Fibroblast of gingiva (primary cell): ENCODE measurements around the gene PLCL1.
A peak's percentile ranks its signal among the peaks of the same experiment; 100 is the strongest.

Experiments
- DNase-seq: peaks from one replicate; pipeline ENCODE4 v3.0.0-alpha.2; 2011; ENCODE audit warnings: low read depth

Gene PLCL1

GRCh38 chr2:197888321-197888720 lies 83.9 kb downstream of the PLCL1 start:
- no peak for DNase-seq

DNA sequence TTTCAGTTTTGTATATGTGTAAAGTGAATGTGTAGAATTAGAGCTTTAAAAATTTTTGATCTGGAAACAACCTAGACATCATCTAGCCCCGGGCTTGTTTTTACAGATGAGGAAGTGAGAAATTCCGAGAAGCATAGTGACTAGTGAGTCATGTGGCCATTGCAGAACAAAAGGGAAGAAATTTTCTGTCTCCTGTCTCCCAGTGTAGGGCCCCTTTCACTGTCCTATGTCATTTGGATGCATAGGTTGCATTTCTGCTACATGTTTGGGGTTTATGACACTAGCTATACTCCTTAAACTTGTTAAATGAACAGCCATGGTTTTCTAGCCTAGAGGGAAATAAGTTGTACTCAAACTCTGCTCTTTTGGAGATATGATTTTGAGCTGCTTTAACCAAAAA lies 84.6 kb downstream of the PLCL1 start:
- DNase-seq, result peak; percentile 58

- no peak for DNase-seq
Measured at GRCh38 chr2:197890168-197890567, 85.8 kb downstream of the PLCL1 start.

DNA sequence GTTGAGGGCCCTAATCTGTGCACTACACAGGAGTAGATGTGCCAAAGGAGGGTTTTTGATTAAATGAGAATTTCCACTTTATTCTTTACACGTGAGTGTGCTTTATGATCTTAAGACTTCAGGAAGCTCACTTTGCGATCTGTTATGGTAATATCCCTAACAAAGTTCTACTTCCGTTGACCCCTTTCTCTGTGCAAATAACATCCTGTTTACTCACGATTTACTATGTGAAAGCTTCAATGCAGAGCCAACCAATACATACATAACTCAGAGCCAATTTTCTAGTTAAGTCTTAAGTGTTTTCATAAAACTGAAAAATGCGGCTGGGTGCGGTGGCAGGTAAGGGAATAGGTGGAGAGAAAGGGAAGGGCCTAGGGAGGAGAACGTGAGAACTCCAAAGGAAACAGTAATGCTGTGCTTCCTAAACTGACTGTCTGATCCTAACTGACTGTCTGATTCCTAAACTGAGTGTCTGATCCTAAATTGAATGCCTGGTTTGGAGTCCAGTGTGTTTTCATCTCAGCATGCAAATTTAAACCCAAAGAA lies 87.6 kb downstream of the PLCL1 start:
- no peak for DNase-seq

- no peak for DNase-seq
Measured at GRCh38 chr2:197893403-197894177, 89.2 kb downstream of the PLCL1 start.

DNA sequence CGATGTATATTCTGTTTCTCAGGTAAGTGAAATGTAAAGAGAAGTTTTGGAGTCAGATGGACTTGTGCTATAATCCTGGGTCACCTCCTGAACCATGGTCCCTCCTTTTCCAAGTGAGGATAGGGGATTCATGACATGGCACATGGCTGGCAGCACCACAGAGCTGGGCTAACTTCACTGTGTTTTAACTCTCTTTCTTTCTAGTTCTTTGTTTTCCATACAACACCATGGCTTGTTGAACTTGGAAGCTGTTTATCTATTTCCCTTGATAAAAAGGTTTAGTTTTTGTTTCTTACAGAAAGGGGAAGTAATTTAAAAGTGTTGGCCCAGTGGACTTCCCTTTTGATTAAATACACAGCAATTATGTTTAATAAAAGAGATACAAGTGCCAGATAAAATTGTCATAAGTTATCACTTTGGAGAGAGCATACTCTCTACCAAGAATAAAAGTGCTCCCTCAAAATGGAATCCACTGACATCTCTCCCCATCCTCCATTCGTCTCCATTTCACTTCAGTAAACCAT lies 90.4 kb downstream of the PLCL1 start:
- no peak for DNase-seq

- no peak for DNase-seq
Measured at GRCh38 chr2:197897960-197898678, 93.7 kb downstream of the PLCL1 start.

GRCh38 chr2:197904446-197904845 lies 100.1 kb downstream of the PLCL1 start:
- DNase-seq, result no peak

- DNase-seq, result no peak
Measured at GRCh38 chr2:197908156-197908555, 103.8 kb downstream of the PLCL1 start.

GRCh38 chr2:197908990-197909776 lies 104.8 kb downstream of the PLCL1 start:
- peak; percentile 65 for DNase-seq

GRCh38 chr2:197911667-197912066 lies 107.3 kb downstream of the PLCL1 start:
- no peak for DNase-seq

DNA sequence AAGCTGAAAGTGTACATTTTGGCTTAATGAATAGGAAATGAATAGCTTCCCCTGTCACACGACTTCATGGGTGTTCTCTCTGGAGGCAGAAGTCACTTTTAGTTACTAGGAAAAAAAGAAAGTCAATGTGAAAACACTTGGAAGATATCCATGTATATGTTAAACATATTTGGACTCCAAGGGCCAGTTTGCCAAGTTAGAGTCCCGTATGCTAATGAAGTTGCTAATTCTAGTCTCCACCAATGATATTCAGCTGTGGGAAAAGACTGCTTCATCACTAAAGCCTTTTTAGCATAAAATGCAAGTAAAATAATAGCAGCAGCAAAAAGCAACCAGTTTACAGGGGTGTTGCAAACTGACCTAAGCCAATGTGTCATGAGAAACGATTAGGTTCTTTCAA lies 108.7 kb downstream of the PLCL1 start:
- no peak for DNase-seq

GRCh38 chr2:197914778-197915177 lies 110.4 kb downstream of the PLCL1 start:
- no peak for DNase-seq

- peak; percentile 82 for DNase-seq
Measured at GRCh38 chr2:197915548-197916265, 111.3 kb downstream of the PLCL1 start.

DNA sequence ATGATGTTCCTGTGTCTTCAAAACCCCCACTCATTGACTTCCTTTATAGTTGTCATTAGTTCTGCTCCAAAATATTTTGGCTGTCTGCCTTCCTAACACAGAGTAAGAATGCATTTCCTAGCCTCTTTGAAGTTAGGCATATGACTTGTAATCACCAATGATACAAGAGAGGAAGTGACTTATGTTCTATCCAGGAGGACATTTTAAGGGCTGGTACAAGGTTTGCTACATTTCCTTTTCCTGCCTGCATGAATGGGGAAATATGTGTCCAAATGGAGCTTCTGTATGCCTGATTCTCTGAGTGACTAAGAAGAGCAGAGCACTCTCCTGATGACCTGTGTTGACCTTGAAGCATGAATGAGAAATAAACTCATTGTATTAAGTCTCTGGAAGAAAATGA lies 115.1 kb downstream of the PLCL1 start:
- no peak for DNase-seq

DNA sequence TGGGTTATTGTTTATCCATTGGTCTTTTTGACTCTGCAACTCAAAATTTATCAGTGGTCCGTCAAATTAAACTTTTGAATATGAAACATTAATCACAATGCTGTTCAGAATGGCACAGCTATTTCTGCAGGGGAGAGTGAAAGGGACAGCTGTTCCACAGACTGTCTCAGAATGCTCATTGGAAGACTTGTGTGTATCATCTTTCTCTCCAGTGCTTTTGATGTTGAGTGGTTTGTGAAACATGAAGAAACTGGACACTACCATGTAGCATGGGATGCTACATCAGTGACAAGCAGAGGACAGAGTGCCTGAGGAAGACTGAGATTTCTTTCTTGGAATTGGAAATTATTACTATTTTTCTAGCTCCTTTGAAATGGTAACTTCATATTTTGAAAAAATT lies 115.7 kb downstream of the PLCL1 start:
- no peak for DNase-seq

DNA sequence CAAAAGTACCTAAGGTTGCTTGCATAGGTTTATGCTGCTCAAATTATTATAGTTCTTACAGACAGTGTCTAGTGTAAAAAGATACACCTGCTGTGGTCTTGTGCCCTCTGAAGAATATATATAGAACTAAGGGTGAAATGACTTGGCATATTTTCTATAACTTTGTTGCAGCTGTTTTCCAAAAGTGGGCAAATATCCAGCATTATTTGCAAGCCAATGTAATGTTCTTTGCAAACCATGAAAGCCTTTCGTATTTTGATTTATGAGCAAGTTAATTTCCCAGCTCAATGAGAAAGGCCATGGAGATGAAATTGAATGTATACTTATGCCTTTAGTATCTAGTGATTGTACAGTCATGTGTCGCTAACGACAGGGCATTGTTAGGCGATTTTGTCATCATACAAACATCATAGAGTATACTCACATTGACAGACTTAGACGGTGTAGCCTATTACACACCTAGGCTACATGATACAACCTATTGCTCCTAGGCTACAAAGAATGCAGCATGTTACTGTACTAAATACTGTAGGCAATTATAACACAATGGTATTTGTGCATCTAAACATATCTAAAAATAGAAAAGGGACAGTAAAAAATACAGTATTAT lies 116.3 kb downstream of the PLCL1 start:
- DNase-seq, result no peak

DNA sequence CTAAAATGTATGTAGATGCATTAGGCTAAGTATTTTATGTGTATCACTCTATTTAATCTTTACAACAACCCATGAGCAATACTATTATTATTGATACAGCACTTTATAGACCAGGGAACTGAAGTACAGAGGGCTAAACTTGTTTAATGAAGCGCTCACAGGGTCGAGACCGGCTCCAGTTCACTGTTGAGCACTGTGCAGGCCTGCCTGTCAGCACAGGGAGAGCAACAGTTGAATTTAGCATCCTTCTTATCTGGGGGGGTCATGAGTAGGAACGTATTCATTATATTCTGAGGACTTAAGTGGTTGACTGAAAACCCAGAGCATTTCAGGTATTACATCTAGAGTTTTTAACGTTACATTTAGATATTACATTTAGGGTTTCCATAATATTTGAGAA lies 120.1 kb downstream of the PLCL1 start:
- DNase-seq, result no peak

- no peak for DNase-seq
Measured at GRCh38 chr2:197925204-197925603, 120.8 kb downstream of the PLCL1 start.

- DNase-seq, result no peak
Measured at GRCh38 chr2:197925976-197926375, 121.6 kb downstream of the PLCL1 start.

GRCh38 chr2:197926673-197927072 lies 122.3 kb downstream of the PLCL1 start:
- DNase-seq, result no peak
